Hepatocyte (in vitro differentiated cells): ENCODE results near the gene CSNK1G1. TPM values are rescaled to one million over a fixed set of nuclear protein-coding genes. Genes with fewer than 3 reads are reported as not detected.

Source experiments
- DNase-seq: peaks from one replicate; pipeline ENCODE4 v3.0.0-alpha.2; 2016; ENCODE audit warnings: low spot score
- H2AFZ ChIP-seq: fragments of 200-600 bp; sonication (generic); 2 replicates; pipeline ENCODE4 v1.6.0; 2016; ENCODE audit warnings: antibody characterized with exemption, mild to moderate bottlenecking
- H3K27ac ChIP-seq: fragments of 200-600 bp; sonication (generic); 2 replicates; pipeline ENCODE4 v1.5.1; 2016; ENCODE audit warnings: mild to moderate bottlenecking
- H3K27me3 ChIP-seq: fragments of 200-600 bp; sonication (generic); 2 replicates; pipeline ENCODE4 v1.6.1; 2016
- H3K36me3 ChIP-seq: fragments of 200-600 bp; sonication (generic); replicated peaks from 2 replicates; pipeline ENCODE4 v1.5.1; 2016; ENCODE audit warnings: low read depth; ENCODE audit not compliant: insufficient read depth
- H3K4me1 ChIP-seq: fragments of 200-600 bp; sonication (generic); 2 replicates; pipeline ENCODE4 v1.5.1; 2016; ENCODE audit warnings: mild to moderate bottlenecking, moderate library complexity; ENCODE audit not compliant: insufficient read depth
- H3K4me2 ChIP-seq: fragments of 200-600 bp; sonication (generic); 2 replicates; pipeline ENCODE4 v1.6.0; 2016
- H3K4me3 ChIP-seq: fragments of 200-600 bp; sonication (generic); 2 replicates; pipeline ENCODE4 v1.5.1; 2016; ENCODE audit warnings: mild to moderate bottlenecking
- H3K79me2 ChIP-seq: fragments of 200-600 bp; sonication (generic); 2 replicates; pipeline ENCODE4 v1.6.0; 2017; ENCODE audit warnings: mild to moderate bottlenecking
- H3K9me2 ChIP-seq: fragments of 200-600 bp; sonication (generic); replicated peaks from 2 replicates; pipeline ENCODE4 v1.6.0; 2017; ENCODE audit warnings: mild to moderate bottlenecking; ENCODE audit not compliant: insufficient read depth
- H3K9me3 ChIP-seq: fragments of 200-600 bp; sonication (generic); 2 replicates; pipeline ENCODE4 v1.5.1; 2016; ENCODE audit warnings: low read depth, mild to moderate bottlenecking
- H4K20me1 ChIP-seq: fragments of 200-600 bp; sonication (generic); 2 replicates; pipeline ENCODE4 v1.6.0; 2016; ENCODE audit warnings: mild to moderate bottlenecking; ENCODE audit not compliant: insufficient read depth, poor library complexity, severe bottlenecking
- EZH2 ChIP-seq: fragments of 200-600 bp; sonication (generic); IDR thresholded peaks from 2 replicates; pipeline ENCODE4 v1.6.1; 2016; ENCODE audit warnings: antibody characterized with exemption, mild to moderate bottlenecking, borderline replicate concordance
- EZH2phosphoT487 ChIP-seq: fragments of 200-600 bp; sonication (generic); IDR thresholded peaks from one replicate; pipeline ENCODE4 v1.6.1; 2018; ENCODE audit warnings: antibody characterized with exemption, mild to moderate bottlenecking, low read depth, moderate library complexity; ENCODE audit not compliant: unreplicated experiment, severe bottlenecking
- WGBS: methylation state at CpG from one replicate; pipeline ENCODE4 v1.1.6; 2016; ENCODE audit warnings: low lambda C conversion rate; ENCODE audit errors: missing lambda C conversion rate; 5-methylcytosine and 5-hydroxymethylcytosine counted together
- polyA plus RNA-seq: library from polyadenylated mRNA; unstranded; fragments of >200 nt; fragmentation: Nextera tagmentation; extraction: Ambion mirVana; gene quantifications from 2 replicates; pipeline ENCODE4 v1.2.1, GENCODE V29; 2016
- total RNA-seq: library from RNA; depleted of rRNA; stranded (reverse); fragments of >200 nt; gene quantifications from 2 replicates; pipeline ENCODE4 v1.2.3, GENCODE V29; 2014
- TF ChIP-seq, protein P1 (sequence below): fragments of 200-600 bp; sonication (generic); IDR thresholded peaks from 2 replicates; pipeline ENCODE4 v1.5.1; 2016; ENCODE audit warnings: antibody characterized with exemption, mild to moderate bottlenecking; ENCODE audit not compliant: poor library complexity

The CSNK1G1 gene
- total and polyA plus RNA-seq, 2 experiments from 2014 or later: 7.7 to 18.1 TPM

DNA sequence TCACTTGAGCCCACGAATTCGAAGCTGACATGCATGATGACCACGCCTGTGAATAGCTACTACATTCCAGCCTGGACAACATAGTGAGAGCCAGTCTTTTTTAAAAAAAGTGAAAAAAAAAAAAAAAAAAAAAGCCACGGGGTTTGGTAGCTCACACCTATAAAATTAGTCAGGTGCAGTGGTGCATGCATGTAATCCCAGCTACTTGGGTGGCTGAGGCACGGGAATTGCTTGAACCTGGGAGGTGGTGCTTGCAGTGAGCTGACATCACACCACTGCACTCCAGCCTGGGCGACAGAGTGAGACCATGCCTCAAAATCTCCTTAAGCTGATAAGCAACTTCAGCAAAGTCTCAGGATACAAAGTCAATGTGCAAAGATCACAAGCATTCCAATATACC lies 44.4 kb downstream of the CSNK1G1 start:
- 75% methylated on average over 6 of the region's 6 CpGs for WGBS
- H2AFZ ChIP-seq: no peak overlapping the region
- H3K9me2 ChIP-seq: no peaks in the 10 kb centered on the region
- H3K4me2 ChIP-seq: no peak overlapping the region
- no peak overlapping the region for H3K27ac ChIP-seq
- no peak for TF ChIP-seq EZH2
- TF ChIP-seq EZH2phosphoT487: no peak
- TF ChIP-seq, protein P1, sequence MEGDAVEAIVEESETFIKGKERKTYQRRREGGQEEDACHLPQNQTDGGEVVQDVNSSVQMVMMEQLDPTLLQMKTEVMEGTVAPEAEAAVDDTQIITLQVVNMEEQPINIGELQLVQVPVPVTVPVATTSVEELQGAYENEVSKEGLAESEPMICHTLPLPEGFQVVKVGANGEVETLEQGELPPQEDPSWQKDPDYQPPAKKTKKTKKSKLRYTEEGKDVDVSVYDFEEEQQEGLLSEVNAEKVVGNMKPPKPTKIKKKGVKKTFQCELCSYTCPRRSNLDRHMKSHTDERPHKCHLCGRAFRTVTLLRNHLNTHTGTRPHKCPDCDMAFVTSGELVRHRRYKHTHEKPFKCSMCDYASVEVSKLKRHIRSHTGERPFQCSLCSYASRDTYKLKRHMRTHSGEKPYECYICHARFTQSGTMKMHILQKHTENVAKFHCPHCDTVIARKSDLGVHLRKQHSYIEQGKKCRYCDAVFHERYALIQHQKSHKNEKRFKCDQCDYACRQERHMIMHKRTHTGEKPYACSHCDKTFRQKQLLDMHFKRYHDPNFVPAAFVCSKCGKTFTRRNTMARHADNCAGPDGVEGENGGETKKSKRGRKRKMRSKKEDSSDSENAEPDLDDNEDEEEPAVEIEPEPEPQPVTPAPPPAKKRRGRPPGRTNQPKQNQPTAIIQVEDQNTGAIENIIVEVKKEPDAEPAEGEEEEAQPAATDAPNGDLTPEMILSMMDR: no peak
- no peaks in the 10 kb centered on the region for H3K4me1 ChIP-seq
- H3K4me3 ChIP-seq: no peak overlapping the region
- peaks cover 52% of the 10 kb centered on the region for H3K79me2 ChIP-seq
- no peaks in the 10 kb centered on the region for H4K20me1 ChIP-seq
- H3K9me3 ChIP-seq: no peaks in the 10 kb centered on the region
- DNase-seq: no peak
- no peaks in the 10 kb centered on the region for H3K36me3 ChIP-seq
- no peaks in the 10 kb centered on the region for H3K27me3 ChIP-seq

DNA sequence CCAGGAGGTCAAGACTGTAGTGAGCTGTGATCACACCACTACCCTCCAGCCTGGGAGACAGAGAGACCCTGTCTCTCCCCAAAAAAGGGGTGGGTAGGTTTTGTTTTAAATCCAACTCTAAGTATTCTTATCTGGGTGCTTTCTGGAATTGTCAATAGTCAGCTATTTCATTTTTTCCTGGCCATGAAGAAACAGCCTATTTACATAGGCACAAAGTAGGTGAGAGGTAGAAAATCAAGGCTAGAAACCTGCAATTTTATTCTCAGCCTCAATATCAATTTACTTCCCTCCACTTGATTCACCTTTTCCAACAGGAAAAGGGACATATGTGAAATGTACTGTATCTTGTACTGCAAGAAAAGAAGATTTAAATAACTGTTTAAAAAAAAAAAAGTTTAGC lies 45.9 kb downstream of the CSNK1G1 start:
- no peak overlapping the region for H3K4me2 ChIP-seq
- no peaks in the 10 kb centered on the region for H4K20me1 ChIP-seq
- no peak overlapping the region for H2AFZ ChIP-seq
- no peaks in the 10 kb centered on the region for H3K27me3 ChIP-seq
- peaks cover 61% of the 10 kb centered on the region for H3K79me2 ChIP-seq
- no peaks in the 10 kb centered on the region for H3K9me3 ChIP-seq
- H3K4me1 ChIP-seq: no peaks in the 10 kb centered on the region
- H3K27ac ChIP-seq: no peak overlapping the region
- no peaks in the 10 kb centered on the region for H3K36me3 ChIP-seq
- H3K4me3 ChIP-seq: no peak overlapping the region
- no peaks in the 10 kb centered on the region for H3K9me2 ChIP-seq
- DNase-seq: no peak
- TF ChIP-seq EZH2phosphoT487: no peak
- no peak for TF ChIP-seq EZH2

GRCh38 chr15:64305261-64305660 lies 50.7 kb downstream of the CSNK1G1 start:
- 89% methylated on average over 2 of the region's 2 CpGs for WGBS
- no peak overlapping the region for H3K4me2 ChIP-seq
- DNase-seq: no peak

GRCh38 chr15:64289550-64289949 lies 66.4 kb downstream of the CSNK1G1 start:
- H3K4me2 ChIP-seq: no peak overlapping the region
- TF ChIP-seq, protein P1: no peak
- TF ChIP-seq EZH2 (no peak), EZH2phosphoT487 (no peak)
- H3K36me3 ChIP-seq: no peaks in the 10 kb centered on the region
- H3K79me2 ChIP-seq: peaks cover 65% of the 10 kb centered on the region
- H3K27me3 ChIP-seq: no peaks in the 10 kb centered on the region
- no peaks in the 10 kb centered on the region for H3K4me1 ChIP-seq
- no peak for DNase-seq
- H3K9me2 ChIP-seq: no peaks in the 10 kb centered on the region
- H2AFZ ChIP-seq: no peak overlapping the region
- no peaks in the 10 kb centered on the region for H3K9me3 ChIP-seq
- no peaks in the 10 kb centered on the region for H4K20me1 ChIP-seq
- H3K27ac ChIP-seq: no peak overlapping the region
- no peak overlapping the region for H3K4me3 ChIP-seq
- 82% methylated on average over 2 of the region's 2 CpGs for WGBS

More at GRCh38 chr15:64305261-64305660, 50.7 kb downstream of the CSNK1G1 start:
- H2AFZ ChIP-seq: no peak overlapping the region
- TF ChIP-seq, protein P1: no peak
- TF ChIP-seq EZH2: no peak
- TF ChIP-seq EZH2phosphoT487: no peak
- H3K4me3 ChIP-seq: no peak overlapping the region
- no peaks in the 10 kb centered on the region for H3K36me3 ChIP-seq
- no peaks in the 10 kb centered on the region for H4K20me1 ChIP-seq
- H3K9me2 ChIP-seq: no peaks in the 10 kb centered on the region
- H3K27me3 ChIP-seq: no peaks in the 10 kb centered on the region
- H3K4me1 ChIP-seq: no peaks in the 10 kb centered on the region
- no peaks in the 10 kb centered on the region for H3K9me3 ChIP-seq
- no peak overlapping the region for H3K27ac ChIP-seq
- peaks cover 59% of the 10 kb centered on the region for H3K79me2 ChIP-seq
